ENCODE data around the gene SOBP. TPM values are rescaled to one million over a fixed set of nuclear protein-coding genes. Genes with fewer than 3 reads are reported as not detected.

Gene SOBP
- total RNA-seq, 6 donors from 2014 or later: 4.4 to 25.1 (median 12.4) TPM

GRCh38 chr6:107493158-107494057, 3.5 kb downstream of the SOBP start:
- Histone ChIP-seq H3K4me3 (no peak overlapping the region), H3K4me1 (peaks cover 25 to 80% (median 51%) of the 10 kb centered on the region in 4 donors), H3K27me3 (peaks cover 0 to 17% (median 0%) of the 10 kb centered on the region in 4 donors), H3K9me3 (no peaks in the 10 kb centered on the region), H3K27ac (peak overlapping the region in 3 of 4 donors; percentile 23 to 59 (median 26)), H3K36me3 (no peaks in the 10 kb centered on the region)
- DNase-seq: no peak
- 32% methylated on average over 12 of the region's 12 CpGs for WGBS, 2 donors
- no peak for ATAC-seq (ENCODE audit: low FRiP score in 2 of 2)
- TF ChIP-seq EP300 (IDR thresholded peaks at IDR 0.05): no peak
- no peak for TF ChIP-seq POLR2A (IDR thresholded peaks at IDR 0.05)
- TF ChIP-seq POLR2AphosphoS5 (IDR thresholded peaks at IDR 0.05): no peak
- TF ChIP-seq CTCF (IDR thresholded peaks at IDR 0.05): no peak

- 3 to 4% methylated on average over 7 of the region's 7 CpGs for WGBS, 2 donors
- H3K9me3 ChIP-seq: no peaks in the 10 kb centered on the region
- H3K4me3 ChIP-seq: peak overlapping the region in 1 of 4 donors; percentile 3
- DNase-seq (peak in 1 of 2 donors; percentile 44), ATAC-seq (ENCODE audit: low FRiP score in 2 of 2) (peak; percentile 6 to 64)
- peaks cover 0 to 12% (median 0%) of the 10 kb centered on the region in 4 donors for H3K27me3 ChIP-seq
- peaks cover 21 to 66% (median 42%) of the 10 kb centered on the region in 4 donors for H3K4me1 ChIP-seq
- peak overlapping the region; percentile 62 to 75 (median 69) for H3K27ac ChIP-seq
- no peaks in the 10 kb centered on the region for H3K36me3 ChIP-seq
- no peak for TF ChIP-seq POLR2AphosphoS5 (IDR thresholded peaks at IDR 0.05)
- no peak for TF ChIP-seq CTCF (IDR thresholded peaks at IDR 0.05)
- no peak for TF ChIP-seq EP300 (IDR thresholded peaks at IDR 0.05)
- TF ChIP-seq POLR2A (IDR thresholded peaks at IDR 0.05): no peak
Observed at GRCh38 chr6:107495196-107495643, 5.3 kb downstream of the SOBP start.

- Histone ChIP-seq H3K27ac (peak overlapping the region; percentile 62 to 75 (median 69)), H3K9me3 (no peaks in the 10 kb centered on the region), H3K36me3 (no peaks in the 10 kb centered on the region), H3K27me3 (peaks cover 0 to 4% (median 0%) of the 10 kb centered on the region in 4 donors), H3K4me3 (no peak overlapping the region), H3K4me1 (peaks cover 20 to 59% (median 37%) of the 10 kb centered on the region in 4 donors)
- DNase-seq: no peak
- 20 to 23% methylated on average over 2 of the region's 2 CpGs for WGBS, 2 donors
- no peak for TF ChIP-seq POLR2A (IDR thresholded peaks at IDR 0.05)
- TF ChIP-seq POLR2AphosphoS5 (IDR thresholded peaks at IDR 0.05): no peak
- TF ChIP-seq CTCF (IDR thresholded peaks at IDR 0.05): no peak
- no peak for TF ChIP-seq EP300 (IDR thresholded peaks at IDR 0.05)
- no peak for ATAC-seq (ENCODE audit: low FRiP score in 2 of 2)
Observed at GRCh38 chr6:107495971-107496370, 6.1 kb downstream of the SOBP start.

- WGBS, 2 donors: 96 to 97% methylated on average over 1 of the region's 1 CpG
- Histone ChIP-seq H3K9me3 (no peaks in the 10 kb centered on the region), H3K36me3 (no peaks in the 10 kb centered on the region), H3K27ac (peak overlapping the region in 2 of 4 donors; percentile 14 to 75), H3K27me3 (no peaks in the 10 kb centered on the region), H3K4me1 (peaks cover 14 to 48% (median 26%) of the 10 kb centered on the region in 4 donors), H3K4me3 (no peak overlapping the region)
- ATAC-seq (ENCODE audit: low FRiP score in 2 of 2) (no peak), DNase-seq (no peak)
- TF ChIP-seq POLR2AphosphoS5 (IDR thresholded peaks at IDR 0.05) (no peak), CTCF (IDR thresholded peaks at IDR 0.05) (no peak), EP300 (IDR thresholded peaks at IDR 0.05) (no peak), POLR2A (IDR thresholded peaks at IDR 0.05) (no peak)
Observed at GRCh38 chr6:107496892-107497684, 7.2 kb downstream of the SOBP start.

All from upper lobe of left lung (tissue), 6 donors.